HEK293 (cell line): Measurements from ENCODE around the gene MCRIP2.

ENCODE experiments used
- CTCF ChIA-PET: fragments of 350-600 bp; formaldehyde crosslinking; extraction: SDS; loops from one replicate; lab custom pipeline; 2021; ENCODE audit warnings: antibody characterized with exemption; lab: Yijun Ruan, JAX
- POLR2A ChIA-PET: fragments of 300-600 bp; formaldehyde crosslinking; extraction: SDS; loops from one replicate; lab custom pipeline; 2020; ENCODE audit warnings: antibody characterized with exemption, inconsistent platforms; lab: Yijun Ruan, JAX
- H3K27ac ChIP-seq: fragments of 200-500 bp; sonication (Bioruptor generic); 2 replicates; pipeline ENCODE4 v1.5.1; 2014; ENCODE audit warnings: low read depth, low read length, control low read depth, inconsistent platforms; ENCODE audit errors: extremely low read depth
- H3K36me3 ChIP-seq, 2 experiments: fragments of 200-500 bp in 1 of 2; sonication (Bioruptor generic) in 1 of 2; 1 replicate in 1 of 2; 2 replicates in 1 of 2; pipeline ENCODE4 v1.5.1; 2014 to 2017; ENCODE audit warnings: inconsistent platforms in 2 of 2, low read length in 2 of 2; ENCODE audit not compliant: control insufficient read depth in 2 of 2, insufficient read depth in 1 of 2
- H3K4me1 ChIP-seq: fragments of 200-500 bp; sonication (Bioruptor generic); 2 replicates; pipeline ENCODE4 v1.5.1; 2014; ENCODE audit warnings: mild to moderate bottlenecking, low read length, inconsistent platforms; ENCODE audit not compliant: control insufficient read depth, insufficient read depth
- H3K4me3 ChIP-seq: 2 replicates; pipeline ENCODE4 v1.5.1; 2011; ENCODE audit warnings: low read depth, mild to moderate bottlenecking, control low read depth, low read length, moderate library complexity
- H3K9me3 ChIP-seq: fragments of 200-500 bp; sonication (Bioruptor generic); 2 replicates; pipeline ENCODE4 v1.5.1; 2014; ENCODE audit warnings: low read depth, low read length, inconsistent platforms; ENCODE audit not compliant: control insufficient read depth, insufficient read depth
- REPIN1 ChIP-seq: fragments of 450-650 bp; formaldehyde crosslinking; IDR thresholded peaks from 2 replicates; pipeline ENCODE4 v1.5.1; 2017; ENCODE audit warnings: missing biosample characterization, missing genetic modification characterization, low read depth
- SP2 ChIP-seq: fragments of 450-650 bp; formaldehyde crosslinking; IDR thresholded peaks from 2 replicates; pipeline ENCODE4 v1.5.1; 2016; ENCODE audit warnings: missing biosample characterization, missing genetic modification characterization
- ZBTB20 ChIP-seq: fragments of 450-650 bp; formaldehyde crosslinking; IDR thresholded peaks from 2 replicates; pipeline ENCODE4 v1.5.1; 2016; ENCODE audit warnings: missing biosample characterization, missing genetic modification characterization
- ZBTB7A ChIP-seq: fragments of 450-650 bp; formaldehyde crosslinking; IDR thresholded peaks from 2 replicates; pipeline ENCODE4 v1.5.1; 2016; ENCODE audit warnings: low read depth, missing biosample characterization, missing genetic modification characterization
- ZNF133 ChIP-seq: fragments of 450-650 bp; formaldehyde crosslinking; IDR thresholded peaks from 2 replicates; pipeline ENCODE4 v1.5.1; 2016; ENCODE audit warnings: missing biosample characterization, missing genetic modification characterization
- ZNF140 ChIP-seq: fragments of 450-650 bp; formaldehyde crosslinking; IDR thresholded peaks from 2 replicates; pipeline ENCODE4 v1.5.1; 2016; ENCODE audit warnings: missing biosample characterization, missing genetic modification characterization
- ZNF175 ChIP-seq: fragments of 450-650 bp; formaldehyde crosslinking; IDR thresholded peaks from 2 replicates; pipeline ENCODE4 v1.5.1; 2016; ENCODE audit warnings: missing biosample characterization, missing genetic modification characterization
- ZNF221 ChIP-seq: fragments of 450-650 bp; formaldehyde crosslinking; IDR thresholded peaks from 2 replicates; pipeline ENCODE4 v1.5.1; 2017; ENCODE audit warnings: missing biosample characterization, missing genetic modification characterization, borderline replicate concordance
- ZNF292 ChIP-seq: fragments of 450-650 bp; formaldehyde crosslinking; IDR thresholded peaks from 2 replicates; pipeline ENCODE4 v1.5.1; 2016; ENCODE audit warnings: low read depth, missing biosample characterization, missing genetic modification characterization, borderline replicate concordance
- ZNF366 ChIP-seq: fragments of 450-650 bp; formaldehyde crosslinking; conservative IDR thresholded peaks from 2 replicates; pipeline ENCODE4 v1.5.1; 2016; ENCODE audit warnings: missing biosample characterization, missing genetic modification characterization
- ZNF426 ChIP-seq: fragments of 450-650 bp; formaldehyde crosslinking; IDR thresholded peaks from 2 replicates; pipeline ENCODE4 v1.5.1; 2017; ENCODE audit warnings: missing biosample characterization, missing genetic modification characterization, mild to moderate bottlenecking, inconsistent platforms, moderate library complexity
- ZNF48 ChIP-seq: fragments of 450-650 bp; formaldehyde crosslinking; IDR thresholded peaks from 2 replicates; pipeline ENCODE4 v1.5.1; 2016; ENCODE audit warnings: missing biosample characterization, missing genetic modification characterization
- ZNF548 ChIP-seq: fragments of 450-650 bp; formaldehyde crosslinking; IDR thresholded peaks from 2 replicates; pipeline ENCODE4 v1.5.1; 2016; ENCODE audit warnings: missing biosample characterization, missing genetic modification characterization
- ZNF600 ChIP-seq: fragments of 450-650 bp; formaldehyde crosslinking; IDR thresholded peaks from 2 replicates; pipeline ENCODE4 v1.5.1; 2016; ENCODE audit warnings: missing biosample characterization, missing genetic modification characterization
- ZNF654 ChIP-seq: fragments of 450-650 bp; formaldehyde crosslinking; IDR thresholded peaks from 2 replicates; pipeline ENCODE4 v1.5.1; 2016; ENCODE audit warnings: low read depth, missing biosample characterization, missing genetic modification characterization
- ZNF658 ChIP-seq: fragments of 450-650 bp; formaldehyde crosslinking; IDR thresholded peaks from 2 replicates; pipeline ENCODE4; 2016; ENCODE audit warnings: missing biosample characterization, missing genetic modification characterization
- ZNF76 ChIP-seq: fragments of 450-650 bp; formaldehyde crosslinking; IDR thresholded peaks from 2 replicates; pipeline ENCODE4; 2016; ENCODE audit warnings: low read depth, missing biosample characterization, missing genetic modification characterization, borderline replicate concordance
- ZNF768 ChIP-seq: fragments of 450-650 bp; formaldehyde crosslinking; IDR thresholded peaks from 2 replicates; pipeline ENCODE4 v1.5.1; 2018; ENCODE audit warnings: missing biosample characterization, mild to moderate bottlenecking, missing genetic modification characterization
- ZSCAN5A ChIP-seq: fragments of 450-650 bp; formaldehyde crosslinking; IDR thresholded peaks from 2 replicates; pipeline ENCODE4 v1.5.1; 2016; ENCODE audit warnings: missing biosample characterization, missing genetic modification characterization
- TF ChIP-seq, protein P1 (sequence below): fragments of 450-650 bp; formaldehyde crosslinking; conservative IDR thresholded peaks from 2 replicates; pipeline ENCODE4 v1.5.1; 2016; ENCODE audit warnings: low read depth, missing biosample characterization, missing genetic modification characterization
- TF ChIP-seq, protein P2 (sequence below): fragments of 450-650 bp; formaldehyde crosslinking; IDR thresholded peaks from 2 replicates; pipeline ENCODE4 v1.5.1; 2016; ENCODE audit warnings: missing biosample characterization, missing genetic modification characterization
- TF ChIP-seq, protein P3 (sequence below): fragments of 450-650 bp; formaldehyde crosslinking; IDR thresholded peaks from 2 replicates; pipeline ENCODE4 v1.5.1; 2016; ENCODE audit warnings: missing biosample characterization, missing genetic modification characterization
- TF ChIP-seq, protein P4 (sequence below): fragments of 450-650 bp; formaldehyde crosslinking; IDR thresholded peaks from 2 replicates; pipeline ENCODE4 v1.5.1; 2016; ENCODE audit warnings: missing biosample characterization, missing genetic modification characterization

Gene MCRIP2

DNA sequence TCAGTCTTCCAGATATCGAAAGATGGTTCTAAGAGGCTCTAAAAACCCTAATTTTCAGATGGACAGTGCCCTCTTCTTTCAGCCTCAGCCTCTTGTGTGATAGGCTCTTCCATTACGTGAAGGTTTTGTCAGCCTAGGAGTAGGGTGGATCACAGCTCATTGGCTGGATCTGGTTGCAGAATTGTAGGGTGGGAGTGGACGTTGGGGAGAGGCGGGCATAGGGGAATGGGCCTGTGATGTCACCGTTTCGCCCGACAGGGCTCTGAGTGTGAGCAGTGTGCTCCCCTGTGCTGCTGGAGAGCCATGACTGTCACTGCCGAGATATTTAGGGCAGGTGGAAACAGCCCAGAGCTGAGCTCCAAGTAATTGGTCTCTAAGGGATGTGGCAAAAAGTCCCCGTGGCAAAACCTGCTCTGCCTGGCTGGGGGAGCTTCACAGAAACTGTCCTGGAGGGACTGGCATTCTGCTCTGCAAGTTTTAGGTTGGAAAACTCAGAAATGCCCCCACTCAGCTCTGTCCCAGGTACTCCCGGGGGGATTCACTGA is 17.0 kb upstream of the MCRIP2 start:
- POLR2A ChIA-PET, result interaction anchor here (0.6 to 1.4 kb wide), 4 partner anchors 9 to 747 kb away, joined by 3 to 5 read pairs (median 3); partner anchors contain the start of gene METTL26
- Histone ChIP-seq H3K4me3 (no peak overlapping the region), H3K9me3 (no peaks in the 10 kb centered on the region), H3K4me1 (no peaks in the 10 kb centered on the region; the same call in 1 of the 2 replicates), H3K36me3 (no peaks in the 10 kb centered on the region), H3K27ac (no peak overlapping the region)
- CTCF ChIA-PET, result interaction anchor here (0.6 to 1.3 kb wide), 5 partner anchors 24 to 123 kb away, joined by 3 to 4 read pairs (median 3); no protein-coding TSS in a partner anchor
- no peak for TF ChIP-seq ZNF548 (tag by site-specific recombination)
- TF ChIP-seq, protein P1, sequence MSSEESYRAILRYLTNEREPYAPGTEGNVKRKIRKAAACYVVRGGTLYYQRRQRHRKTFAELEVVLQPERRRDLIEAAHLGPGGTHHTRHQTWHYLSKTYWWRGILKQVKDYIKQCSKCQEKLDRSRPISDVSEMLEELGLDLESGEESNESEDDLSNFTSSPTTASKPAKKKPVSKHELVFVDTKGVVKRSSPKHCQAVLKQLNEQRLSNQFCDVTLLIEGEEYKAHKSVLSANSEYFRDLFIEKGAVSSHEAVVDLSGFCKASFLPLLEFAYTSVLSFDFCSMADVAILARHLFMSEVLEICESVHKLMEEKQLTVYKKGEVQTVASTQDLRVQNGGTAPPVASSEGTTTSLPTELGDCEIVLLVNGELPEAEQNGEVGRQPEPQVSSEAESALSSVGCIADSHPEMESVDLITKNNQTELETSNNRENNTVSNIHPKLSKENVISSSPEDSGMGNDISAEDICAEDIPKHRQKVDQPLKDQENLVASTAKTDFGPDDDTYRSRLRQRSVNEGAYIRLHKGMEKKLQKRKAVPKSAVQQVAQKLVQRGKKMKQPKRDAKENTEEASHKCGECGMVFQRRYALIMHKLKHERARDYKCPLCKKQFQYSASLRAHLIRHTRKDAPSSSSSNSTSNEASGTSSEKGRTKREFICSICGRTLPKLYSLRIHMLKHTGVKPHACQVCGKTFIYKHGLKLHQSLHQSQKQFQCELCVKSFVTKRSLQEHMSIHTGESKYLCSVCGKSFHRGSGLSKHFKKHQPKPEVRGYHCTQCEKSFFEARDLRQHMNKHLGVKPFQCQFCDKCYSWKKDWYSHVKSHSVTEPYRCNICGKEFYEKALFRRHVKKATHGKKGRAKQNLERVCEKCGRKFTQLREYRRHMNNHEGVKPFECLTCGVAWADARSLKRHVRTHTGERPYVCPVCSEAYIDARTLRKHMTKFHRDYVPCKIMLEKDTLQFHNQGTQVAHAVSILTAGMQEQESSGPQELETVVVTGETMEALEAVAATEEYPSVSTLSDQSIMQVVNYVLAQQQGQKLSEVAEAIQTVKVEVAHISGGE (tag by site-specific recombination), result no peak
- TF ChIP-seq ZBTB7A (tag by site-specific recombination), result no peak
- no peak for TF ChIP-seq REPIN1 (tag by site-specific recombination)
- TF ChIP-seq ZNF140 (tag by site-specific recombination), result no peak
- TF ChIP-seq ZNF426, result no peak
- TF ChIP-seq ZNF48 (tag by site-specific recombination), result no peak
- TF ChIP-seq, protein P2, sequence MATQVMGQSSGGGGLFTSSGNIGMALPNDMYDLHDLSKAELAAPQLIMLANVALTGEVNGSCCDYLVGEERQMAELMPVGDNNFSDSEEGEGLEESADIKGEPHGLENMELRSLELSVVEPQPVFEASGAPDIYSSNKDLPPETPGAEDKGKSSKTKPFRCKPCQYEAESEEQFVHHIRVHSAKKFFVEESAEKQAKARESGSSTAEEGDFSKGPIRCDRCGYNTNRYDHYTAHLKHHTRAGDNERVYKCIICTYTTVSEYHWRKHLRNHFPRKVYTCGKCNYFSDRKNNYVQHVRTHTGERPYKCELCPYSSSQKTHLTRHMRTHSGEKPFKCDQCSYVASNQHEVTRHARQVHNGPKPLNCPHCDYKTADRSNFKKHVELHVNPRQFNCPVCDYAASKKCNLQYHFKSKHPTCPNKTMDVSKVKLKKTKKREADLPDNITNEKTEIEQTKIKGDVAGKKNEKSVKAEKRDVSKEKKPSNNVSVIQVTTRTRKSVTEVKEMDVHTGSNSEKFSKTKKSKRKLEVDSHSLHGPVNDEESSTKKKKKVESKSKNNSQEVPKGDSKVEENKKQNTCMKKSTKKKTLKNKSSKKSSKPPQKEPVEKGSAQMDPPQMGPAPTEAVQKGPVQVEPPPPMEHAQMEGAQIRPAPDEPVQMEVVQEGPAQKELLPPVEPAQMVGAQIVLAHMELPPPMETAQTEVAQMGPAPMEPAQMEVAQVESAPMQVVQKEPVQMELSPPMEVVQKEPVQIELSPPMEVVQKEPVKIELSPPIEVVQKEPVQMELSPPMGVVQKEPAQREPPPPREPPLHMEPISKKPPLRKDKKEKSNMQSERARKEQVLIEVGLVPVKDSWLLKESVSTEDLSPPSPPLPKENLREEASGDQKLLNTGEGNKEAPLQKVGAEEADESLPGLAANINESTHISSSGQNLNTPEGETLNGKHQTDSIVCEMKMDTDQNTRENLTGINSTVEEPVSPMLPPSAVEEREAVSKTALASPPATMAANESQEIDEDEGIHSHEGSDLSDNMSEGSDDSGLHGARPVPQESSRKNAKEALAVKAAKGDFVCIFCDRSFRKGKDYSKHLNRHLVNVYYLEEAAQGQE (tag by site-specific recombination), result no peak
- TF ChIP-seq ZNF292 (tag by site-specific recombination), result no peak
- TF ChIP-seq ZNF366 (tag by site-specific recombination), result no peak
- TF ChIP-seq SP2 (tag by site-specific recombination), result peak; percentile 52; the same call in 1 of the 2 replicates
- no peak for TF ChIP-seq ZNF658 (tag by site-specific recombination)
- TF ChIP-seq ZNF133 (tag by site-specific recombination), result no peak
- no peak for TF ChIP-seq ZNF768
- no peak for TF ChIP-seq ZNF175 (tag by site-specific recombination)
- TF ChIP-seq ZNF221 (tag by site-specific recombination), result no peak
- TF ChIP-seq, protein P3, sequence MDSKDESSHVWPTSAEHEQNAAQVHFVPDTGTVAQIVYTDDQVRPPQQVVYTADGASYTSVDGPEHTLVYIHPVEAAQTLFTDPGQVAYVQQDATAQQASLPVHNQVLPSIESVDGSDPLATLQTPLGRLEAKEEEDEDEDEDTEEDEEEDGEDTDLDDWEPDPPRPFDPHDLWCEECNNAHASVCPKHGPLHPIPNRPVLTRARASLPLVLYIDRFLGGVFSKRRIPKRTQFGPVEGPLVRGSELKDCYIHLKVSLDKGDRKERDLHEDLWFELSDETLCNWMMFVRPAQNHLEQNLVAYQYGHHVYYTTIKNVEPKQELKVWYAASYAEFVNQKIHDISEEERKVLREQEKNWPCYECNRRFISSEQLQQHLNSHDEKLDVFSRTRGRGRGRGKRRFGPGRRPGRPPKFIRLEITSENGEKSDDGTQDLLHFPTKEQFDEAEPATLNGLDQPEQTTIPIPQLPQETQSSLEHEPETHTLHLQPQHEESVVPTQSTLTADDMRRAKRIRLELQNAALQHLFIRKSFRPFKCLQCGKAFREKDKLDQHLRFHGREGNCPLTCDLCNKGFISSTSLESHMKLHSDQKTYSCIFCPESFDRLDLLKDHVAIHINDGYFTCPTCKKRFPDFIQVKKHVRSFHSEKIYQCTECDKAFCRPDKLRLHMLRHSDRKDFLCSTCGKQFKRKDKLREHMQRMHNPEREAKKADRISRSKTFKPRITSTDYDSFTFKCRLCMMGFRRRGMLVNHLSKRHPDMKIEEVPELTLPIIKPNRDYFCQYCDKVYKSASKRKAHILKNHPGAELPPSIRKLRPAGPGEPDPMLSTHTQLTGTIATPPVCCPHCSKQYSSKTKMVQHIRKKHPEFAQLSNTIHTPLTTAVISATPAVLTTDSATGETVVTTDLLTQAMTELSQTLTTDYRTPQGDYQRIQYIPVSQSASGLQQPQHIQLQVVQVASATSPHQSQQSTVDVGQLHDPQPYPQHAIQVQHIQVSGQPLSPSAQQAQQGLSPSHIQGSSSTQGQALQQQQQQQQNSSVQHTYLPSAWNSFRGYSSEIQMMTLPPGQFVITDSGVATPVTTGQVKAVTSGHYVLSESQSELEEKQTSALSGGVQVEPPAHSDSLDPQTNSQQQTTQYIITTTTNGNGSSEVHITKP (tag by site-specific recombination), result no peak
- no peak for TF ChIP-seq ZBTB20
- no peak for TF ChIP-seq ZNF654 (tag by site-specific recombination)
- TF ChIP-seq ZSCAN5A (tag by site-specific recombination), result no peak
- 0 out of 2 replicates have a peak, but pooled peaks have one; percentile 18 for TF ChIP-seq ZNF600 (tag by site-specific recombination)
- no peak for TF ChIP-seq ZNF76 (tag by site-specific recombination)
- TF ChIP-seq, protein P4, sequence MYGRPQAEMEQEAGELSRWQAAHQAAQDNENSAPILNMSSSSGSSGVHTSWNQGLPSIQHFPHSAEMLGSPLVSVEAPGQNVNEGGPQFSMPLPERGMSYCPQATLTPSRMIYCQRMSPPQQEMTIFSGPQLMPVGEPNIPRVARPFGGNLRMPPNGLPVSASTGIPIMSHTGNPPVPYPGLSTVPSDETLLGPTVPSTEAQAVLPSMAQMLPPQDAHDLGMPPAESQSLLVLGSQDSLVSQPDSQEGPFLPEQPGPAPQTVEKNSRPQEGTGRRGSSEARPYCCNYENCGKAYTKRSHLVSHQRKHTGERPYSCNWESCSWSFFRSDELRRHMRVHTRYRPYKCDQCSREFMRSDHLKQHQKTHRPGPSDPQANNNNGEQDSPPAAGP (tag by site-specific recombination), result 0 out of 2 replicates have a peak, but pooled peaks have one; percentile 23
